Body of pancreas (tissue), 4 donors: Measurements from ENCODE around the gene GSTA4.

Source experiments
- POLR2A ChIP-seq, 3 donors: fragments of 450-650 bp; IDR thresholded peaks; one replicate each; pipeline ENCODE4 v1.6.1; 2016; ENCODE audit warnings: antibody characterized with exemption in 3 of 3, mild to moderate bottlenecking in 2 of 3
- TF ChIP-seq, protein P1 (sequence below), 7 experiments: fragments of 450-650 bp in 4 of 7; fragments of 200-600 bp in 3 of 7; sonication (generic) in 3 of 7; IDR thresholded peaks; one replicate each; pipeline ENCODE4 v1.5.1; 2016 to 2019; ENCODE audit warnings: antibody characterized with exemption in 7 of 7

DNA sequence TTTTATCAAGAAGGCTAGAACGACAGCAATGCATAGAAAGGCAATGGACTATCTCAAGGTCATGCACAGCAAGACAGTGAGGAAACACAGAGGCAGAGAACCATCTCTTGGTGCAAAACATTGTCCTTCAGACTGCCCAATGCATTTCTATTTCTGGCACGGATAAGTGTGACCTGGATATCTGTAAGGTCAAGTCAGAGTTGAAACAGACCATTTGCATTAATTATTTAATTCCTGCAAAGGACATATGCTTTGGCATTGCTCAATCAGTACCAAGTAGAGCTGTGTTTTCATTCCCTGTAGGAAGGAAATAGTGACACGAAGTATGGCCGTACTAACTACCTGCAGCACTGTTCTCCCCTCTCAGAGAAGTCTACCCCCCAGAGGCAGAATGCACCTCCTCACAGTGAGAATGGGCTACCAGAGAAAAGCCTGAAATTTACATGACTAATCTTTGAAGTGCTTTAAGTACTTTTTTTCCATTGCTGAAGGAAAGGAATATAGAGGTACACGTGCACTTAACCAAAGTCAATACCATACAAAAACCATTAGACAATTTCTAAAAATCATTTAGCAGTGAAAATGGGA, 32.1 kb upstream of the GSTA4 start:
- TF ChIP-seq, protein P1, sequence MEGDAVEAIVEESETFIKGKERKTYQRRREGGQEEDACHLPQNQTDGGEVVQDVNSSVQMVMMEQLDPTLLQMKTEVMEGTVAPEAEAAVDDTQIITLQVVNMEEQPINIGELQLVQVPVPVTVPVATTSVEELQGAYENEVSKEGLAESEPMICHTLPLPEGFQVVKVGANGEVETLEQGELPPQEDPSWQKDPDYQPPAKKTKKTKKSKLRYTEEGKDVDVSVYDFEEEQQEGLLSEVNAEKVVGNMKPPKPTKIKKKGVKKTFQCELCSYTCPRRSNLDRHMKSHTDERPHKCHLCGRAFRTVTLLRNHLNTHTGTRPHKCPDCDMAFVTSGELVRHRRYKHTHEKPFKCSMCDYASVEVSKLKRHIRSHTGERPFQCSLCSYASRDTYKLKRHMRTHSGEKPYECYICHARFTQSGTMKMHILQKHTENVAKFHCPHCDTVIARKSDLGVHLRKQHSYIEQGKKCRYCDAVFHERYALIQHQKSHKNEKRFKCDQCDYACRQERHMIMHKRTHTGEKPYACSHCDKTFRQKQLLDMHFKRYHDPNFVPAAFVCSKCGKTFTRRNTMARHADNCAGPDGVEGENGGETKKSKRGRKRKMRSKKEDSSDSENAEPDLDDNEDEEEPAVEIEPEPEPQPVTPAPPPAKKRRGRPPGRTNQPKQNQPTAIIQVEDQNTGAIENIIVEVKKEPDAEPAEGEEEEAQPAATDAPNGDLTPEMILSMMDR (IDR thresholded peaks at IDR 0.05): no peak
- no peak for TF ChIP-seq POLR2A (IDR thresholded peaks at IDR 0.05)
